Rectal smooth muscle tissue (tissue), 1 donor: ENCODE data around the gene ALG9.

Experiments used
- H3K27ac ChIP-seq: one replicate; pipeline ENCODE4 v1.7.0; 2013; ENCODE audit warnings: low read depth, low read length, inconsistent platforms
- H3K27me3 ChIP-seq: one replicate; pipeline ENCODE4 v1.7.0; 2013; ENCODE audit warnings: low read length; ENCODE audit not compliant: control insufficient read depth, insufficient read depth
- H3K36me3 ChIP-seq: one replicate; pipeline ENCODE4 v1.7.0; 2013; ENCODE audit warnings: low read length; ENCODE audit not compliant: control insufficient read depth, insufficient read depth
- H3K4me1 ChIP-seq: one replicate; pipeline ENCODE4 v1.7.0; 2013; ENCODE audit warnings: low read length; ENCODE audit not compliant: control insufficient read depth, insufficient read depth
- H3K4me3 ChIP-seq: one replicate; pipeline ENCODE4 v1.7.0; 2013; ENCODE audit warnings: low read length
- H3K9ac ChIP-seq: one replicate; pipeline ENCODE4 v1.7.0; 2013; ENCODE audit warnings: low read length

Gene ALG9

DNA sequence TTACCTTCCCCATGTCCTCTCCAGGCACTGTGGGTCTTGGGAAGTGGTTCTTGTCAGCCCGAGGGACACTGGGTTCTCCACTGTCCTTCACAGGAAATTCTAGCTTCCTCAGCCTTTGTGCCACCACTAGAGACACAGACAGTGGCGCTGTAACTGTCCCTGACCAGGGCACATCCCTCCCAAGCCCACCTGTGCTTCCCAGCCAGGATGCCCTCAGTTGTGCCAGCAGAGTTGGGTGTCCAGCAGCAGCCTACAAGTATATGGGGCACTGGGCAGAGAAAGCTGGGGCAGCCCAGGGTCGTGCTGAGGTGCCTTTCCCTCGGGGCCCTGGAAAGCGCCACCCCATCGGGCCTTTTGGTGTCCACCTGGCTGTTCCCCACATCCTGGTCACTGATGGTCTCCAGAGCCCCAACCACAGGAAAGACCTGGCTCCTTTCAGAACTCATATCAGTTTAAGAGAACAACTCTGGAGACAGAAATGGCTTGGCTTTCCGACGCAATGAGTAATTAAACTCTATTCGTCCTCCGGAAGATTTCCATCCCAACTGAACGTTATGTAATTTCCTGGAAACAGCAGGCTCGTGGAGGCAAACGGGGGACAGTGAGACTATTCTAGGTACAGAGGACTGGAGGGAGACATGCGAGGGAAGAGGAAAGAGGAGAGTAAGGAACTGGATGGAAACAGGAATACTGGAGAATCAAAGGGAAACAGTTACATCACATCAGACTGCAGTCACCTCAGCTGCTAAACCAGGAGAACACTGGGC lies 133.8 kb downstream of the ALG9 start:
- no peaks in the 10 kb centered on the region for H3K27me3 ChIP-seq
- H3K9ac ChIP-seq, result no peak overlapping the region
- peak overlapping the region; percentile 93 for H3K27ac ChIP-seq
- no peak overlapping the region for H3K4me3 ChIP-seq
- H3K36me3 ChIP-seq, result peaks cover 5% of the 10 kb centered on the region
- peaks cover 53% of the 10 kb centered on the region for H3K4me1 ChIP-seq

GRCh38 chr11:111736621-111737443 lies 134.5 kb downstream of the ALG9 start:
- Histone ChIP-seq H3K4me3 (no peak overlapping the region), H3K4me1 (peaks cover 54% of the 10 kb centered on the region), H3K27ac (peak overlapping the region; percentile 93), H3K27me3 (no peaks in the 10 kb centered on the region), H3K36me3 (peaks cover 5% of the 10 kb centered on the region), H3K9ac (no peak overlapping the region)
